DND-41 (cell line): ENCODE measurements around the gene FGB.

Source experiments
- EZH2 ChIP-seq: IDR thresholded peaks from 3 replicates; pipeline ENCODE4 v1.6.1; 2012; ENCODE audit warnings: borderline replicate concordance, low read depth, mild to moderate bottlenecking, moderate library complexity, low read length, inconsistent platforms; ENCODE audit not compliant: severe bottlenecking
- TF ChIP-seq, protein P1 (sequence below): IDR thresholded peaks from 2 replicates; pipeline ENCODE4 v1.5.1; 2012; ENCODE audit warnings: borderline replicate concordance, low read length, moderate library complexity, mild to moderate bottlenecking; ENCODE audit not compliant: poor library complexity, severe bottlenecking; ENCODE audit errors: extremely low read depth

DNA sequence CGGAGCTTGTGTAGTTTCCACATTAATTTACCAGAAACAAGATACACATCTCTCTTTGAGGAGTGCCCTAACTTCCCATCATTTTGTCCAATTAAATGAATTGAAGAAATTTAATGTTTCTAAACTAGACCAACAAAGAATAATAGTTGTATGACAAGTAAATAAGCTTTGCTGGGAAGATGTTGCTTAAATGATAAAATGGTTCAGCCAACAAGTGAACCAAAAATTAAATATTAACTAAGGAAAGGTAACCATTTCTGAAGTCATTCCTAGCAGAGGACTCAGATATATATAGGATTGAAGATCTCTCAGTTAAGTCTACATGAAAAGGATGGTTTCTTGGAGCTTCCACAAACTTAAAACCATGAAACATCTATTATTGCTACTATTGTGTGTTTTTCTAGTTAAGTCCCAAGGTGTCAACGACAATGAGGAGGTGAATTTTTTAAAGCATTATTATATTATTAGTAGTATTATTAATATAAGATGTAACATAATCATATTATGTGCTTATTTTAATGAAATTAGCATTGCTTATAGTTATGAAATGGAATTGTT, at the start of gene FGB:
- TF ChIP-seq, protein P1, sequence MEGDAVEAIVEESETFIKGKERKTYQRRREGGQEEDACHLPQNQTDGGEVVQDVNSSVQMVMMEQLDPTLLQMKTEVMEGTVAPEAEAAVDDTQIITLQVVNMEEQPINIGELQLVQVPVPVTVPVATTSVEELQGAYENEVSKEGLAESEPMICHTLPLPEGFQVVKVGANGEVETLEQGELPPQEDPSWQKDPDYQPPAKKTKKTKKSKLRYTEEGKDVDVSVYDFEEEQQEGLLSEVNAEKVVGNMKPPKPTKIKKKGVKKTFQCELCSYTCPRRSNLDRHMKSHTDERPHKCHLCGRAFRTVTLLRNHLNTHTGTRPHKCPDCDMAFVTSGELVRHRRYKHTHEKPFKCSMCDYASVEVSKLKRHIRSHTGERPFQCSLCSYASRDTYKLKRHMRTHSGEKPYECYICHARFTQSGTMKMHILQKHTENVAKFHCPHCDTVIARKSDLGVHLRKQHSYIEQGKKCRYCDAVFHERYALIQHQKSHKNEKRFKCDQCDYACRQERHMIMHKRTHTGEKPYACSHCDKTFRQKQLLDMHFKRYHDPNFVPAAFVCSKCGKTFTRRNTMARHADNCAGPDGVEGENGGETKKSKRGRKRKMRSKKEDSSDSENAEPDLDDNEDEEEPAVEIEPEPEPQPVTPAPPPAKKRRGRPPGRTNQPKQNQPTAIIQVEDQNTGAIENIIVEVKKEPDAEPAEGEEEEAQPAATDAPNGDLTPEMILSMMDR = no peak
- TF ChIP-seq EZH2 = no peak
